Brain microvascular endothelial cell (primary cell): Measurements from ENCODE around the gene SYT14.
A peak's percentile ranks its signal among the peaks of the same experiment; 100 is the strongest.
"Not testable (repeated sequence)": the region's sequence is repeated elsewhere in the genome, so short reads cannot be mapped to it uniquely, and the experiment has no call there.

Experiments
- DNase-seq: peaks from one replicate; pipeline ENCODE4 v3.0.0-alpha.2; 2020
- H3K27ac ChIP-seq: fragments of 250-450 bp; sonication (Bioruptor Pico); 2 replicates; pipeline ENCODE4 v1.5.1; 2020; ENCODE audit warnings: mild to moderate bottlenecking, moderate library complexity
- H3K27me3 ChIP-seq: fragments of 250-450 bp; sonication (Bioruptor Pico); replicated peaks from 2 replicates; pipeline ENCODE4 v1.5.1; 2020; ENCODE audit warnings: mild to moderate bottlenecking
- H3K36me3 ChIP-seq: fragments of 250-450 bp; sonication (Bioruptor Pico); replicated peaks from 2 replicates; pipeline ENCODE4 v1.5.1; 2020; ENCODE audit warnings: mild to moderate bottlenecking
- H3K4me3 ChIP-seq: 2 replicates; pipeline ENCODE4 v1.5.1; 2011; ENCODE audit warnings: low read depth, mild to moderate bottlenecking, control low read depth, low read length, moderate library complexity
- CTCF ChIP-seq: IDR thresholded peaks from 2 replicates; pipeline ENCODE4 v1.5.1; 2011; ENCODE audit warnings: low read depth, mild to moderate bottlenecking, moderate library complexity, low read length, control low read depth, inconsistent platforms; ENCODE audit errors: missing control alignments
- in situ Hi-C: cut with HindIII; loops from 2 replicates; pipeline ENCODE4 v1.10.0; 2017; ENCODE audit warnings: low sequenced_read_pairs, low pct_ligation_motif_present

The SYT14 gene

GRCh38 chr1:209896346-209896745 lies 41.7 kb upstream of the SYT14 start:
- no peak for TF ChIP-seq CTCF

GRCh38 chr1:209898271-209898670 lies 39.7 kb upstream of the SYT14 start:
- H3K4me3 ChIP-seq, H3K36me3 ChIP-seq, DNase-seq, in situ Hi-C loops, H3K27me3 ChIP-seq, H3K27ac ChIP-seq: not testable (repeated sequence)

More at GRCh38 chr1:209896346-209896745, 41.7 kb upstream of the SYT14 start:
- peak overlapping the region; percentile 78 for H3K27ac ChIP-seq
- in situ Hi-C loops = no loop called here
- no peak for DNase-seq
- H3K4me3 ChIP-seq = no peak overlapping the region
- no peaks in the 10 kb centered on the region for H3K36me3 ChIP-seq
- H3K27me3 ChIP-seq = no peaks in the 10 kb centered on the region

GRCh38 chr1:209898851-209899250 lies 39.2 kb upstream of the SYT14 start:
- H3K27ac ChIP-seq, H3K27me3 ChIP-seq, H3K36me3 ChIP-seq, in situ Hi-C loops, H3K4me3 ChIP-seq, DNase-seq: not testable (repeated sequence)

- in situ Hi-C loops = no loop called here
- Histone ChIP-seq H3K36me3 (no peaks in the 10 kb centered on the region), H3K27me3 (no peaks in the 10 kb centered on the region), H3K27ac (peak overlapping the region; percentile 59), H3K4me3 (no peak overlapping the region)
- DNase-seq = no peak
- peak; percentile 68 for TF ChIP-seq CTCF
Observed at GRCh38 chr1:209899948-209900347, 38.1 kb upstream of the SYT14 start.

- in situ Hi-C loops = no loop called here
- no peak for TF ChIP-seq CTCF
- peak; percentile 69 for DNase-seq
- H3K36me3 ChIP-seq = no peaks in the 10 kb centered on the region
- H3K27me3 ChIP-seq = no peaks in the 10 kb centered on the region
- H3K4me3 ChIP-seq = no peak overlapping the region
- H3K27ac ChIP-seq = peak overlapping the region; percentile 59
Observed at GRCh38 chr1:209900734-209901133, 37.3 kb upstream of the SYT14 start.

GRCh38 chr1:209901211-209901610 lies 36.8 kb upstream of the SYT14 start:
- in situ Hi-C loops = no loop called here
- no peak for TF ChIP-seq CTCF
- H3K27ac ChIP-seq = no peak overlapping the region

GRCh38 chr1:209904774-209905173 lies 33.2 kb upstream of the SYT14 start:
- H3K4me3 ChIP-seq, in situ Hi-C loops: not testable (repeated sequence)

More at GRCh38 chr1:209901211-209901610, 36.8 kb upstream of the SYT14 start:
- Histone ChIP-seq H3K36me3 (no peaks in the 10 kb centered on the region), H3K4me3 (no peak overlapping the region), H3K27me3 (no peaks in the 10 kb centered on the region)
- no peak for DNase-seq

More at GRCh38 chr1:209904774-209905173, 33.2 kb upstream of the SYT14 start:
- not testable (repeated sequence) for H3K27ac ChIP-seq, DNase-seq, H3K27me3 ChIP-seq, H3K36me3 ChIP-seq
